M059J (cell line): ENCODE results near the gene LCP2. TPM values are rescaled to one million over a fixed set of nuclear protein-coding genes. Genes with fewer than 3 reads are reported as not detected.

Source experiments
- DNase-seq: peaks from one replicate; pipeline ENCODE4 v3.0.0-alpha.2; 2012; ENCODE audit warnings: low read depth
- total RNA-seq: library from RNA; depleted of rRNA; stranded (reverse); fragments of >200 nt; shearing (Covaris generic); gene quantifications from 2 replicates; pipeline ENCODE4 v1.2.3, GENCODE V29; 2014; rRNA removed

The LCP2 gene
- total RNA-seq, 1 experiment from 2014 or later, result 0.69 TPM

DNA sequence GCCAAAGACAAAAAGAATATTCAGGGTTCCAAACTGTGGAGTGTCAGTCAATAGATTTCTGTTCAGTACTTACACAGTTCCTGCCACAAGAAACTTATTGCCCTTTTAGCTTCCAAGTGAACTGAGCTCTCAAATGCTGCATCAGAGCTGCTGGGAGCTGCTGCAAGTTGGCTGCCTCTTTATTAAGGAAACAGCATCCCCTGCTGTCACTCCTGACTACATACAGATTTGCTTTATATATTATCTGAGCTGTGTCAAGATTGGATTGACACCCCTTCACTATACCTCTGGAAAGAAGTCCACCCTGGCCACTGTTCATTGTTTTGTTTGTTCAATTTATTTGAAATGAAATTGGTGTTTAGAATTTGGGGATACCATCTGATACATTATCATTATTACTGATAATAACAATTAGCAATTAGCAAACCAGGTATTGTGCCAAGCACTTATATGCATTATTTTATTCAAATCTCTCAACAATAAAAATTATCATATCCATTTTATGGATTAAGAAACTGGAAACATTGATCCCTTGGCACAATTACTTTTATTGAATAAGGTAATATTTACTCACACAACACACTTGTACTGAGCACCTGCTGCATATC, 81.2 kb downstream of the LCP2 start:
- DNase-seq, result peak; percentile 67

DNA sequence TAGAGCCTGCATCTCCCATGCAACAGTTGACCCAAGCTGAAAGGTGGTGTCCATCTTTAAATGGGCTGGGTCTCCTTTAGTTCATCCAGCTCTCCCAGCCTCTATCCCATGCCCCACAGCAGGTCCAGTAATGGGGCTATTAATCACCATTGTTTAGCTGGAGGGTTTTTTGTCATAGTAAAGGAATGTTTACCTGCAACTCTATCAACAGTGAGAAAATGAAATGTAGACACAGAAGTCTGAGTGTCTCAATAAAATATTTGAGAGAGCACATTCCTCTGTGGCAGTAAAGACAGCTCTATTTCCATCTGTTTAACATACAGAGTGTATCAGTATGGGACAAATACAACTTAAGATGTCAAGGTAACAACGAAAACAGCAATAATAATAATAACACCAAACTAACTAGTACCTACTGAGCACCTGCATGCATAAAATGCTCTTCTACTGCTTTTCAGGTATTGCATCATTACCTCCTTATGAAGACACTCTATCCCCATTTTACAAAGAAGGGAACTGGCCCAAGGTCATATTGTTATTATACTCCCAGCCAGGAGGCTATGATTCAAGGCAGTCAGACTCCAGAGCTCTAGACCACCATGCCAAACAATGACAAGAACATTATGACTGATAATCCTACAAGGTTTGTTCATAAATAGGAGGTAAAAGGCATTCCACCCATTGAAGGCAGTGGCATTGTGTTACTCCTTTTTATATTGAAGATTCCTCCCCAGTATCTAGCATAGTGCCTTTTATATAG, 85.8 kb downstream of the LCP2 start:
- peak; percentile 81 for DNase-seq

DNA sequence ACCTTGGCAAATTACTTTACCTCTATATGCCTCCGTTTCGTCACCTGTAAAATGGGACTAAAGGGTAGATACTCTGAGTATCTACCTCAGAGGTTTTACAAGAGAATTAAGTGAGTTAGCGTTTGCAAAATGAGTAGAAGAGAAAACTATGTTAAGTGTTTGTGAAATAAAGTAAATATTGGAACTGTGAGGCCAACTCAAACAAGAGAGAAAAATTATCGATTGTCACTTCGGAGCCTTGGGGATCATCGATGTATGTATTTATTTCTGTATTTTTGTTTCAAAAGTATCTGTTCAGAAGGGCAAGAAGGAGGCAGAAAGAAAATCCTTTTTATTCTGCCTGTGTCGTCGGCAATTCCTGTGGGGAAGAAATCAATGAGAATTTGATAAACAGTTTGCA, 90.6 kb downstream of the LCP2 start:
- DNase-seq, result no peak

DNA sequence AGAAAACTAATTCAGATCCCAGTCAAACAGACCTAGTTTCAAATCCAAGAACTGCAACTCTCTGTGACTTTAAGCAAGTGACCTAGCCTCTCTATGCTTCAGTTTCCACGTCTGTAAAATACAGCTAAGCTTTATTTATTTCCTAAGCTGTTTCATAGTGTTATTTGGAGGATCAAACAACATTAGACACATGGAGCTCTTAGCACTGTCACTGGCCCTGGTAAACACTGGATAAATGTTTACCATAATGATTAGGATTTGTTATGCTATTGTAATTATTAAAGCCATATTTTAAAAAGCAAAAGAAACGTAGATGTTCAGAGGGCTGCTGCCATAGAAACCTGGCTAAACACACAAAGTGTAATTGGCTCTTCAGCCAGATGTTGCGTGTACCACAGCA, 91.4 kb downstream of the LCP2 start:
- no peak for DNase-seq

DNA sequence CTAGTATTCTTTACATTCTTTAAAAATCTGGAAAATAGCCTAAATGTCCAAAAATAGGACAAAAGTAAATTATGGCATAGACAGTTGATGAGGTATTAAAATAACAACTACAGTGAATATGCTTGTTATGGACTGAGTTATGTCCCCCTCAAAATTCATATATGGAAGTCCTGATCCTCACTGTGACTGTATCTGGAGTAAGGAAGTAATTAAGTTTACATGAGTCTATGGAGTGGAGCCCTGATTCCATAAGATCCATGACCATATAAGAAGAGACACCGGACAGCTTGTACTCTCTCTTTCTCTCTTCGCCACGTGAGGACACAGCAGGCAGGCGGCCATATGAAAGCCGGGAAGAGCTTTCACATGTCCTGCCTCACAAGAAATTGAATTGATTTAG, 93.4 kb downstream of the LCP2 start:
- DNase-seq, result no peak

DNA sequence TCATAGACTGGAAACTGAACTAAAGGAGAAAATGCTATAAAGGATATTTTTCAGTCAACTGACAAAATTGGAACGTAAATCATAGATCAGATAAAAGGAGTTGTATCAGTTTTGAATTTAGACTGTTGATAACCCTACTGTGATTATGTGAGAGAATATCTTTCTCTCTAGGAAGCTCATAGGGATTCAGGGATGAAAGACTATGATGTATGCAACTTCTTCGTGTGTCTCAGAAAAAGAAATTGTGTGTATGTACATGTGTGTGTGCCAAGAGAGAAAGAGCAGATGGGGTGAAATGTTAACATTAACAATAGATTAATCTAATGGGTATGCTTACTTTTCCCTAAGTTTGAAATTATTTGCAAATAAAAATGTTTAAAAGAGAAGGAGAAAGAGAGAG, 95.5 kb downstream of the LCP2 start:
- no peak for DNase-seq

DNA sequence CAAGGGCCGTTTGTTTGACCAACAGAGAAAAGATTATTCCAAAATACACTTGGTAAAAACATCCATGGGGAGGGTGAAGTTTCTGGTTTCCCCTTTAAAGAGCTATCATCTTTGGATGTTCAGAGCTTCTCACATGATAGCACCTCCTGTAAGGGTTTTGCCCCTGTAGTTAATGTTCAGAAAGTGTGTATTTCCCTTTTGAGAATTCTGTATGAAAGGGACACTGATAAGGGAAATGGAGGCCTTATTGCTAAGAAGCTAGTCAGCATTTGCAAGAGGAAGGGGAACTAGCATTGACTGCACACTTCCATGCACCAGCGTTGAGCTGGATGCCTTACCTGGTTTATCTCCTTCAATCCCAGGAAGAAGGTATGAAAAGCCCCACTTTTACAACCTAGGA, 96.3 kb downstream of the LCP2 start:
- DNase-seq, result no peak

DNA sequence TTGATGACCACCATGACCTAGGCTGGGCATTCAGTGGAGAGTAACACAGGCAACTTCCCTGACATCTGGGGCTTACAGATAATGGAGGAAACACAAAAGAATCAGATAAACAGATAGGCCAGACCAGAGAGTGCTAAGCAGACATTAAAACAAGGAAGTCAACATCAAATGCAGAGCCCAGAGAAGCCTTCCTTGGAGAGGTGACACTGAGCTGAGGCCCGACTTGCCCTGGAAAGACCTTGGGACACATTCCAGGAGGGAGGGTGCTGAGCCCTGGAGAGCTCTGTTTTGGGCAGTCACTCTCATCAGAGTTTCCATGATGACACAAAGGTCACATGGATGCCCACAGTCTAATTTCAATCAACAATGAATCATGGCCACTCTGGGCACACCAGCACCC, 96.7 kb downstream of the LCP2 start:
- peak; percentile 60 for DNase-seq

Other genes with a start within 250 kb of the LCP2 start
- not detected in 2 replicates for gene FOXI1, start 191.9 kb downstream of the LCP2 start, total RNA-seq
- gene C5orf58, start 64.8 kb downstream of the LCP2 start, total RNA-seq, result not detected in 2 replicates
- 0.12 and 0.15 TPM in 2 replicates for gene KCNMB1, start 91.6 kb upstream of the LCP2 start, total RNA-seq
- 0.10 and 0.27 TPM in 2 replicates for gene KCNIP1, start 206.2 kb upstream of the LCP2 start, total RNA-seq